HG03095 (cell line): ENCODE data around the gene FAM200A.
"Not testable (repeated sequence)": the region's sequence is repeated elsewhere in the genome, so short reads cannot be mapped to it uniquely, and the experiment has no call there.

Source experiments
- ATAC-seq: cut with Tn5 transposase; IDR thresholded peaks from one replicate; pipeline ENCODE4 v1.9.1; 2021; ENCODE audit warnings: moderate library complexity; ENCODE audit not compliant: unreplicated experiment

FAM200A gene

GRCh38 chr7:99559175-99559915, 7.4 kb upstream of the FAM200A start:
- ATAC-seq = no peak

GRCh38 chr7:99558306-99559174, 6.6 kb upstream of the FAM200A start, which contains the start of gene ZNF655:
Gene ZNF655, plus strand, starts transcription at chr7:99558642. Its CDS starts 1,918 bp downstream, at chr7:99560560.
- ATAC-seq = peak; percentile 80

DNA sequence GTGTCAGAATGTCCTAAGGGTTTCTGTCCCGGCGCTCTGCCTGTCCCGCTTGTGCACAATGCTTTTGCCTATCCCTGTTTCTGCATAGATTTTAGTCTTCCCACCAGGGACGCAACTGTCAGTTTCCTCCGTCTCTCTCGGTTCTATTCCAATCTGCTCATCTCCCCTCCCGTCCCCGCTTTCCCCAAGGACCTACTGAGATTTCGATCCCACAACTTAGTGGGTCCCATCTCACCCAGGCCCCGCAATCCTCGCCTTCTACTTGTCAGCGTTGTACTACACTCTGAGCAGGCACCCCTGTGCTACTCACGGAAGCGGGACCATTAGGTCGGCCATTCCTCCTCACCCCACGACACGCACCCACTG, 6.0 kb upstream of the FAM200A start:
- ATAC-seq = peak; percentile 44

GRCh38 chr7:99557196-99557607, 5.3 kb upstream of the FAM200A start:
- no peak for ATAC-seq

DNA sequence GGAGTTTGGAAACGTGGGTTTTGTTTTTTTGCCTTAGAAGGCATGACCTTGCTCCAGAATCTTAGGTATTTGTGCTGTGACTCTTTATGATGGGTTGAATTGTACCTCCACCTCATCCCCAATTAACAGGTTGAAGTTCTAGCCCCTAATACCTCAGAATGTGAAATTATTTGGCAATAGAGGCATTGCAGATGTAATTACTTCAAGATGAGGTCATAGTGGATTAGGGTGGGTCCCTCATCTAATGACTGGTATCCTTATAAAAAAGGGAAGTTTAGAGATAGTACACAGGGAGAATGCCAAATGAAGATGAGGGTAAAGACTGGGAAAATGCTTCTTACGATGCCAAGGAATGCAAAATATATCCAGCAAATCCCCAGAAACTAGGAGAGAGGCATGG, 3.0 kb upstream of the FAM200A start:
- ATAC-seq = no peak

DNA sequence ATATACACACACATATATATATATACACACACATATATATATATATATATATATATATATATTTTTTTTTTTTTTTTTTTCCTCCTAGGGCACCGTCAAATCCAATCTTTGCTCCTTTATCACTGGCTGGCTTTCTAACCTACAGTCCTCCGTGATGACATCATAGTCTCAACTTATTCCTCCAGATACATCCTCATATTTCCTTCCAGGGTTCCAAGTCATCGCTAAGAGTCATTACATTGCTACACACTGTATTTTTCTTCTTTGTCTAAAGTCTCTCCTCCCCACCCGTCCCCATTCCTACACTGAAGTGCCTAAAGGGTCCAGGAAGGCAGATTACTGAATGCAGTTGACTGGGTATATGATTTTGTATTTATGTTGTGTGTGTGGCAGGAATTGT, 1.1 kb upstream of the FAM200A start:
- ATAC-seq = no peak

DNA sequence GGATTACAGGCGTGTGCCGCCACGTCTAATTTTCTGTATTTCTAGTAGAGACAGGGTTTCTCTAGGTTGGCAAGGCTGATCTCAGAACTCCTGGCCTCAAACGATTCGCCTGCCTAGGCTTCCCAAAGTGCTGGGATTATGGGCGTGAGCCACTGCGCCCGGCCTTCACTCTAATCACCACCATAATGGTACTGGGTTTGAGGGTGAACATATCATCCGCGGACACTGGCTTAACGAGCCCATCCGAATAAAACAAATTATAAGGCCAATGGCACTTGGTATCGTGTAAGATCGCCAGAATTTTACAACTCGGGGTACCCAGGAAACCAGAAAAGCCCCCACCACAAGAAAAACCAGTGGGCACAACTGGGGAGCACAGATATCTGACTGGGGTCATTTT, 580 bp downstream of the FAM200A start:
- ATAC-seq = no peak

DNA sequence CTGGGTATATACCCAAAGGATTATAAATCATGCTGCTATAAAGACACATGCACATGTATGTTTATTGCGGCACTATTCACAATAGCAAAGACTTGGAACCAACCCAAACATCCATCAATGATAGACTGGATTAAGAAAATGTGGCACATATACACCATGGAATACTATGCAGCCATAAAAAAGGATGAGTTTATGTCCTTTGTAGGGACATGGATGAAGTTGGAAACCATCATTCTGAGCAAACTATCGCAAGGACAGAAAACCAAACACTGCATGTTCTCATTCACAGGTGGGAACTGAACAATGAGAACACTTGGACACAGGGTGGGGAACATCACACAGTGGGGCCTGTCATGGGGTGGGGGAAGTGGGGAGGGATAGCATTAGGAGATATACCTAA, 2.4 kb downstream of the FAM200A start:
- ATAC-seq = not testable (repeated sequence)

- ATAC-seq = not testable (repeated sequence)
These were observed 6.6 kb downstream of the FAM200A start for GRCh38 chr7:99545308-99545707.

- no peak for ATAC-seq
These were observed 8.0 kb downstream of the FAM200A start for GRCh38 chr7:99543916-99544315.

DNA sequence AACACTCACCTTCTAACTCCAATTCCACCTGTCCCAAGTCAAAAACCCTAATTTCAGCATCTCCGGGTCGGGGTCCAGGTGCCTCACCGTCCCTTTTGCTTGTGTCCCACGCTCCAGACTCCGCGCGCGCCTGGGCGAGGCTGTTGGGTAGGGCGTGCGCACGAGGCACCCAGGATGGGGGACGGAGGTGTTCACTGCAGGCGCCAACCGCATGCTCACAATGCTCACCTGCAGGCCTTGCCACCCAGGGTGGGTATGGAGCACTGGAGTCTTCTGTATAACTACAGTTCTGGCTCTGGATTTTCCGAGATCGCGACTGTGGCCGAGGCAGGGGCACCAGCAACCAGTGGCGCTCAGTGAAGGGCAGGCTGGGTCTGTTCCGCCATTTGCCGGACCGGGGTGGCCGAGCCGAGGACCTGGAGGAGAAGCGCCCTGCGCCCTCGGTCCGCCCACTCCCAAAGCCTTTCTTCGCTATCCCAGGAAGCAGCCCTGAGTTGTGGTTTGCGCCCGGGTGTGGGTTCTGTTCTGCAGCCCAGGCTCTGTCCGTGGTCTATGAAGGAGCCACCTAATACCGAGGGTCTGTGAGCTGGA, 8.7 kb downstream of the FAM200A start:
- ATAC-seq = no peak

DNA sequence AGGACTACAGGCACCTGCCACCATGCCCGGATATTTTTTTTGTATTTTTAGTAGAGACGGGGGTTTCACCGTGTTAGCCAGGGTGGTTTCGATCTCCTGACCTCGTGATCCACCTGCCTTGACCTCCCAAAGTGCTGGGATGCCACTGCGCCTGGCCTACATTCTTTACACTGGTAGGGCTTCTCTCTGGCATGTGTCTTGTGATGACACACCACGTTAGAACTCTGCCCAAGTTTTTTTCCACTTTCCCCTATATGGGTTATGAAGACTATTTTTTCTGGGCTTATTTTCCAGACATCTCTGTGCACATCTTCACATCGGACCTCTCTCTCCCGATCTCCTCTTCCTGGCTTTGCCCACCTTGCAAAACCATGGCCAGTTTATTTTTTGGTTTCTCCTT, 10.7 kb downstream of the FAM200A start:
- ATAC-seq = no peak

DNA sequence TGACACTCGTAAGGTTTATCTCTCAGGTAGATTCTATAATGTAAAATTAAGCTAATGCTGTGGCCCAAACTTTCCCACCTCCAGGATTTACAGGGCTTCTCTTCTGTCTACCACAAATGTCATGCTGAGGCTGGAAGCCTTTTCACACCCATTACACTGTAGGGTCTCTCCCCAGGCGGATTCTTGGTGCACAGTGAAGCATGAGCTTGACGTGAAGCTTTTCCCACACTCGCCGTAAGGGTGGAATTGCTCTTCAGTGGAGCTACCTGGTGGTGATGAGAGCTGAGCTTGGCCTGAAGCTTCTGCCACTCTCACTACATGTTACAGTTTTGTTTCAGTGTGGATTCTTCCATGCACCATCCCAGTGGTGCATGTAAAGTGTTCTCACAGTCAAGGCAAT, 11.4 kb downstream of the FAM200A start:
- no peak for ATAC-seq

GRCh38 chr7:99539213-99539811, 12.6 kb downstream of the FAM200A start:
- ATAC-seq = no peak

DNA sequence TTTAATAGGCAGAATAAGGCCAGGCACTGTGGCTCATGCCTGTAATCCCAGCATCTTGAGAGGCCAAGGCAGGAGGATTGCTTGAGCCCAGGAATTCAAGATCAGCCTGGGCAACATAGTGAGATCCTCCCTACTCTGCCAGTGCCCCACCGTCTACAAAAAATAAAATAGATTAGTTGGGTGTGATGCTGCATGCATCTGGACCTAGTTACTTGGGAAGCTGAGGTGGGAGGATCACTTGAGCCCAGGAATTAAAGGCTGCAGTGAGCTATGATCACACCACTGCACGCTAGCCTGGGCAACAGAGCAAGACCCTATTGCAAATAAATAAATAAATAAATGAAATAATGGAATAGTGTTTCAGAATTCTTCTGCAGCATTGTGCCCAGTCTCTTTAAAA, 16.2 kb downstream of the FAM200A start:
- ATAC-seq = no peak

DNA sequence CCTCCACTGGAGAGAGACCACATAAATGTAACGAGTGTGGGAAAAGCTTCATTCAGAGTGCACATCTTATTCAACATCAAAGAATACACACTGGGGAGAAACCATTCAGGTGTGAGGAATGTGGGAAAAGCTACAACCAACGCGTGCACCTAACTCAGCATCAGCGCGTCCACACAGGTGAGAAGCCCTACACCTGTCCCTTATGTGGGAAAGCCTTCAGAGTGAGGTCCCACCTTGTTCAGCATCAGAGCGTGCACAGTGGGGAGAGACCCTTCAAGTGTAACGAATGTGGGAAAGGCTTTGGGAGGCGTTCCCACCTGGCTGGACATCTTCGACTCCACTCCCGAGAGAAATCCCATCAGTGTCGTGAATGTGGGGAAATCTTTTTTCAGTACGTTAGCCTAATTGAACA, 20.6 kb downstream of the FAM200A start:
- no peak for ATAC-seq

- ATAC-seq = no peak
These were observed 26.0 kb downstream of the FAM200A start for GRCh38 chr7:99525713-99526440.

DNA sequence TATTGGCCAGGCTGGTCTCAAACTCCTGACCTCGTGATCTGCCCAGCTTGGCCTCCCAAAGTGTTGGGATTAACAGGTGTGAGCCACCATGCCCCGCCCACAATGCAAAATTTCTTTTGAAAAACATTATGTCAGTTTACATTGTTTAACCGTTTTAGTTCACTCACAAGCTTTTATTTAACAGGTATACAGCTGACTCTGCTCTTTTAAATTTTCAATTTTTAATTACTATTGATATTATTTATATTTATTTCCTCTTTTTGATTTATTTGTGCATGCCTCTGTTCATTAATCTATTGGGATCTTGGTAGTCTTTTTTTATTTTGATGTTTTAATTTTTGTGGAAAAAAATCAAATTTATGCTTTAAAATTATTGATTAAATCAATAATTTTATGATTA, 30.5 kb downstream of the FAM200A start:
- no peak for ATAC-seq

GRCh38 chr7:99514050-99514449, 37.9 kb downstream of the FAM200A start:
- no peak for ATAC-seq

DNA sequence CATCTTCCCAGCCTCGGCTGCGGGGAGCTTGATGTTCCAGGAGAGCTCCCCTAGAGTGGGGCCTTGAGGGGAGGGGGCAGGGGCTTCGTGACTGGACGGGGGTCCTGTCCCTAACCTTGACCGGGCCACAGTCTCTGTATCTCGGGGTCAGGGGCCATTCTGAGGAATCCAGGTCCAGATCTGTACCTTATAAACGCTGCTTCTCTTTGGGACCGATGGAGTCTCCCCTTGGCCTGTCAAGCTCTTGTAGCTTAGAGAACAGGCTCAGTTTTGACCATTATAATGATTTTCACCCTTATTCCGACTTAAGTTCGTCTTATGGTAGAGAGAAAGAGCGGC, 46.6 kb downstream of the FAM200A start:
- no peak for ATAC-seq
